Natural killer cell (primary cell): ENCODE measurements around the gene PACRG. TPM values are rescaled to one million over a fixed set of nuclear protein-coding genes. Genes with fewer than 3 reads are reported as not detected.

Experiments
- ATAC-seq, 3 donors: fragments of 150-1000 bp in 2 of 3; fragments of 200-7000 bp in 1 of 3; cut with Tn5 transposase; 1 replicate in 1 of 3; 2 replicates in 2 of 3; pipeline ENCODE4 v1.10.0; 2021; ENCODE audit warnings: mild to moderate bottlenecking in 2 of 3, moderate library complexity in 2 of 3
- DNase-seq, 2 donors: peaks; one replicate each; pipeline versions ENCODE4 v3.0.0 to v3.0.0-alpha.2; 2013 to 2021; ENCODE audit warnings: mixed read lengths in 1 of 2
- H3K27ac ChIP-seq: one replicate; pipeline ENCODE4 v1.5.1; 2013; ENCODE audit warnings: mild to moderate bottlenecking, low read length
- H3K27me3 ChIP-seq: one replicate; pipeline ENCODE4 v1.6.1; 2013; ENCODE audit warnings: low read length; ENCODE audit not compliant: control insufficient read depth, insufficient read depth
- H3K36me3 ChIP-seq: one replicate; pipeline ENCODE4 v1.6.1; 2013; ENCODE audit warnings: low read length; ENCODE audit not compliant: control insufficient read depth, insufficient read depth
- H3K4me1 ChIP-seq: one replicate; pipeline ENCODE4 v1.6.1; 2013; ENCODE audit warnings: low read length; ENCODE audit not compliant: control insufficient read depth, insufficient read depth
- H3K4me3 ChIP-seq: one replicate; pipeline ENCODE4 v1.5.1; 2013; ENCODE audit warnings: low read length
- H3K9me3 ChIP-seq: one replicate; pipeline ENCODE4 v1.6.1; 2013; ENCODE audit warnings: low read length; ENCODE audit not compliant: control insufficient read depth, insufficient read depth
- H3K27ac Mint-ChIP-seq, 2 donors: one replicate each; pipeline ENCODE4 v1.8.0; 2022; ENCODE audit warnings: mild to moderate bottlenecking in 2 of 2, mixed read lengths in 2 of 2, moderate library complexity in 1 of 2
- H3K27me3 Mint-ChIP-seq, 2 donors: one replicate each; pipeline ENCODE4 v1.8.0; 2022; ENCODE audit warnings: low read depth in 2 of 2, mixed read lengths in 2 of 2
- H3K36me3 Mint-ChIP-seq: one replicate; pipeline ENCODE4 v1.8.0; 2022; ENCODE audit warnings: mixed read lengths
- H3K4me1 Mint-ChIP-seq, 2 donors: one replicate each; pipeline ENCODE4 v1.8.0; 2022; ENCODE audit warnings: mixed read lengths in 2 of 2
- H3K4me3 Mint-ChIP-seq: one replicate; pipeline ENCODE4 v1.8.0; 2022; ENCODE audit warnings: mild to moderate bottlenecking, moderate library complexity, mixed read lengths
- H3K9me3 Mint-ChIP-seq, 2 donors: one replicate each; pipeline ENCODE4 v1.8.0; 2022; ENCODE audit warnings: mixed read lengths in 2 of 2
- CTCF ChIP-seq: fragments of 200-600 bp; IDR thresholded peaks from one replicate; pipeline ENCODE4 v1.8.0; 2022; ENCODE audit warnings: antibody characterized with exemption
- WGBS: methylation state at CpG from one replicate; pipeline ENCODE4 v1.1.7; 2013; ENCODE audit warnings: missing lambda C conversion rate; ENCODE audit not compliant: insufficient coverage; 5-methylcytosine and 5-hydroxymethylcytosine counted together
- intact Hi-C: fragments of 100-400 bp; cut with micrococcal nuclease; formaldehyde crosslinking; loops from one replicate; pipeline ENCODE4 v1.14.2; 2022
- total RNA-seq, 4 donors: library from RNA; stranded (reverse); fragments of 120-200 nt in 1 of 4; gene quantifications; one replicate each; pipeline versions ENCODE4 v1.2.3 to v1.2.4, GENCODE V29; 2013 to 2022

PACRG gene
- total RNA-seq, 3 donors from 2014 or later (not counting 1 experiment from before 2014, with no cell fraction given): 0.52 TPM; not detected in 2

- Mint-ChIP-seq H3K36me3 (no peaks in the 10 kb centered on the region), H3K27me3 (no peaks in the 10 kb centered on the region), H3K4me3 (no peak overlapping the region), H3K27ac (no peak overlapping the region), H3K4me1 (no peaks in the 10 kb centered on the region), H3K9me3 (peaks cover 2 to 3% of the 10 kb centered on the region in 2 donors)
- Histone ChIP-seq H3K9me3 (no peaks in the 10 kb centered on the region), H3K4me1 (no peaks in the 10 kb centered on the region), H3K27ac (no peak overlapping the region), H3K4me3 (no peak overlapping the region), H3K27me3 (no peaks in the 10 kb centered on the region), H3K36me3 (no peaks in the 10 kb centered on the region)
- TF ChIP-seq CTCF: no peak
- intact Hi-C loops: no loop called here
- ATAC-seq (no peak), DNase-seq (no peak)
- WGBS: 88% methylated on average over 2 of the region's 4 CpGs
These were observed 46.9 kb upstream of the PACRG start for GRCh38 chr6:162680871-162681270.

GRCh38 chr6:162681447-162681846 lies 46.3 kb upstream of the PACRG start:
- Histone ChIP-seq H3K27me3 (no peaks in the 10 kb centered on the region), H3K4me3 (no peak overlapping the region), H3K36me3 (no peaks in the 10 kb centered on the region), H3K9me3 (no peaks in the 10 kb centered on the region), H3K4me1 (no peaks in the 10 kb centered on the region), H3K27ac (no peak overlapping the region)
- ATAC-seq: no peak
- no peak overlapping the region for H3K4me3 Mint-ChIP-seq
- H3K27me3 Mint-ChIP-seq: no peaks in the 10 kb centered on the region
- no peaks in the 10 kb centered on the region for H3K36me3 Mint-ChIP-seq
- intact Hi-C loops: no loop called here
- H3K4me1 Mint-ChIP-seq: no peaks in the 10 kb centered on the region
- H3K27ac Mint-ChIP-seq: no peak overlapping the region
- WGBS: 67% methylated on average over 1 of the region's 1 CpG
- DNase-seq: no peak
- no peak for TF ChIP-seq CTCF
- H3K9me3 Mint-ChIP-seq: peaks cover 2 to 3% of the 10 kb centered on the region in 2 donors

- Mint-ChIP-seq H3K4me1 (no peaks in the 10 kb centered on the region), H3K9me3 (peaks cover 2 to 3% of the 10 kb centered on the region in 2 donors), H3K27ac (no peak overlapping the region), H3K36me3 (no peaks in the 10 kb centered on the region), H3K4me3 (no peak overlapping the region), H3K27me3 (no peaks in the 10 kb centered on the region)
- no peak for ATAC-seq
- no peak for TF ChIP-seq CTCF
- Histone ChIP-seq H3K4me3 (no peak overlapping the region), H3K27me3 (no peaks in the 10 kb centered on the region), H3K36me3 (no peaks in the 10 kb centered on the region), H3K9me3 (no peaks in the 10 kb centered on the region), H3K4me1 (no peaks in the 10 kb centered on the region), H3K27ac (no peak overlapping the region)
- intact Hi-C loops: no loop called here
- 92% methylated on average over 4 of the region's 4 CpGs for WGBS
- DNase-seq: no peak
These were observed 44.6 kb upstream of the PACRG start for GRCh38 chr6:162683135-162683534.

GRCh38 chr6:162684052-162684451 lies 43.7 kb upstream of the PACRG start:
- DNase-seq (no peak), ATAC-seq (no peak)
- Mint-ChIP-seq H3K36me3 (no peaks in the 10 kb centered on the region), H3K9me3 (peaks cover 2 to 3% of the 10 kb centered on the region in 2 donors), H3K27ac (no peak overlapping the region), H3K27me3 (no peaks in the 10 kb centered on the region), H3K4me1 (no peaks in the 10 kb centered on the region), H3K4me3 (no peak overlapping the region)
- H3K4me1 ChIP-seq: no peaks in the 10 kb centered on the region
- no peaks in the 10 kb centered on the region for H3K36me3 ChIP-seq
- no peak for TF ChIP-seq CTCF
- H3K27me3 ChIP-seq: no peaks in the 10 kb centered on the region
- intact Hi-C loops: no loop called here
- H3K9me3 ChIP-seq: no peaks in the 10 kb centered on the region
- no peak overlapping the region for H3K27ac ChIP-seq
- no peak overlapping the region for H3K4me3 ChIP-seq
- WGBS: 80% methylated on average over 1 of the region's 1 CpG
